ENCODE results near the gene PRKCH. TPM values are rescaled to one million over a fixed set of nuclear protein-coding genes. Genes with fewer than 3 reads are reported as not detected.

Gene PRKCH
- total RNA-seq, 1 donor: 3.3 TPM

DNA sequence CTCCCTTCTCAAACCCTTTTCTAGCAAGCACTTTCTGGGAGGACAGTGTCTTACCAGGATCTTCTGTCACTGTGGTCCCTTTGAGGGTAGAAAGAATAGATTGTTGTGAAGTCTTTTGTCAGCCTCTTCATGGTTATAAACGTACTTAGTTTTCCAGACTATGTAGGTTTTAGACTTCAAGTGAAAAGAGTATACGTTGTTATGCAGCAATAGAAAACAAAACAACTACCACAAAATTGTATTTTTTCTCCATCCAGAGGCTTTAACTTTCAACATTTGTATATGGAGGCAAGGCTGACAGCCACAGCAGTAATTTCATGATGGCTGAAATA, 23.7 kb downstream of the PRKCH start:
- TF ChIP-seq CTCF (IDR thresholded peaks at IDR 0.05; ENCODE audit: extremely low read depth, low read depth, low read length): no peak
- Histone ChIP-seq H3K4me2 (ENCODE audit: insufficient read depth, low read length) (no peak overlapping the region), H3K79me2 (ENCODE audit: insufficient read depth, low read length) (no peaks in the 10 kb centered on the region), H3K36me3 (ENCODE audit: insufficient read depth, low read length) (no peaks in the 10 kb centered on the region), H3K27me3 (ENCODE audit: insufficient read depth, low read length) (peaks cover 6% of the 10 kb centered on the region), H3K4me3 (ENCODE audit: insufficient read depth, low read length) (no peak overlapping the region), H3K27ac (ENCODE audit: low read depth, low read length) (no peak overlapping the region), H4K20me1 (ENCODE audit: insufficient read depth, low read length) (no peaks in the 10 kb centered on the region), H2AFZ (ENCODE audit: low read length) (no peak overlapping the region), H3K4me1 (ENCODE audit: insufficient read depth, low read length) (no peaks in the 10 kb centered on the region), H3K9me3 (ENCODE audit: low read depth, low read length) (no peaks in the 10 kb centered on the region)
- DNase-seq (ENCODE audit: insufficient read length, low spot score, missing footprints): no peak

DNA sequence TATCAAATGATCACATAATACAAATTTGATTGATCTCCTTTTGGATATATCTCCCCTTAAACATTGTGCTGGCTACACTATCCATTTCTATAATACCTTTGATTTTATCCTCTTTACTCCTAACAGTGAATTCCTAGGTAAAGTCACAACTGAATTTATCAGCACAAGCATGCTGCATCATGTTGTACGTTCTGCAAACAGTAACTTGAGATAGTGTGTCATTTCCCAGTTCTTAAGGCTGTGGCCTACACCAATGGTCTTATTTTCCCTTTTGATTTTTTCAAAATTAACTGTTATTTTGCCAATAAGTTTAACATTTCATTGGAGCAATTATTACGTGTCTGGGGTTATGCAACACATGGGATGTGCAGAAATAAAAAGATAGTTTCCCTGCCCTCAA, 24.8 kb downstream of the PRKCH start:
- Histone ChIP-seq H3K27me3 (ENCODE audit: insufficient read depth, low read length) (peaks cover 5% of the 10 kb centered on the region), H3K27ac (ENCODE audit: low read depth, low read length) (no peak overlapping the region), H3K9me3 (ENCODE audit: low read depth, low read length) (no peaks in the 10 kb centered on the region), H2AFZ (ENCODE audit: low read length) (no peak overlapping the region), H4K20me1 (ENCODE audit: insufficient read depth, low read length) (no peaks in the 10 kb centered on the region), H3K79me2 (ENCODE audit: insufficient read depth, low read length) (no peaks in the 10 kb centered on the region), H3K4me2 (ENCODE audit: insufficient read depth, low read length) (no peak overlapping the region), H3K4me3 (ENCODE audit: insufficient read depth, low read length) (no peak overlapping the region), H3K4me1 (ENCODE audit: insufficient read depth, low read length) (no peaks in the 10 kb centered on the region), H3K36me3 (ENCODE audit: insufficient read depth, low read length) (no peaks in the 10 kb centered on the region)
- no peak for DNase-seq (ENCODE audit: insufficient read length, low spot score, missing footprints)
- no peak for TF ChIP-seq CTCF (IDR thresholded peaks at IDR 0.05; ENCODE audit: extremely low read depth, low read depth, low read length)

- DNase-seq (ENCODE audit: insufficient read length, low spot score, missing footprints): no peak
- no peaks in the 10 kb centered on the region for H3K4me1 ChIP-seq (ENCODE audit: insufficient read depth, low read length)
Measured at GRCh38 chr14:61346793-61347192, 25.4 kb downstream of the PRKCH start.

GRCh38 chr14:61347826-61348443, 26.6 kb downstream of the PRKCH start:
- Histone ChIP-seq H3K4me1 (ENCODE audit: insufficient read depth, low read length) (no peaks in the 10 kb centered on the region), H3K79me2 (ENCODE audit: insufficient read depth, low read length) (no peaks in the 10 kb centered on the region), H3K27me3 (ENCODE audit: insufficient read depth, low read length) (peaks cover 6% of the 10 kb centered on the region)

More at GRCh38 chr14:61346793-61347192, 25.4 kb downstream of the PRKCH start:
- Histone ChIP-seq H3K27ac (ENCODE audit: low read depth, low read length) (no peak overlapping the region), H3K4me3 (ENCODE audit: insufficient read depth, low read length) (no peak overlapping the region), H3K4me2 (ENCODE audit: insufficient read depth, low read length) (no peak overlapping the region), H3K9me3 (ENCODE audit: low read depth, low read length) (no peaks in the 10 kb centered on the region), H3K27me3 (ENCODE audit: insufficient read depth, low read length) (peaks cover 6% of the 10 kb centered on the region), H3K36me3 (ENCODE audit: insufficient read depth, low read length) (no peaks in the 10 kb centered on the region), H2AFZ (ENCODE audit: low read length) (no peak overlapping the region), H4K20me1 (ENCODE audit: insufficient read depth, low read length) (no peaks in the 10 kb centered on the region), H3K79me2 (ENCODE audit: insufficient read depth, low read length) (no peaks in the 10 kb centered on the region)
- TF ChIP-seq CTCF (IDR thresholded peaks at IDR 0.05; ENCODE audit: extremely low read depth, low read depth, low read length): no peak

More at GRCh38 chr14:61347826-61348443, 26.6 kb downstream of the PRKCH start:
- no peak for TF ChIP-seq CTCF (IDR thresholded peaks at IDR 0.05; ENCODE audit: extremely low read depth, low read depth, low read length)
- Histone ChIP-seq H3K4me2 (ENCODE audit: insufficient read depth, low read length) (no peak overlapping the region), H3K4me3 (ENCODE audit: insufficient read depth, low read length) (no peak overlapping the region), H4K20me1 (ENCODE audit: insufficient read depth, low read length) (no peaks in the 10 kb centered on the region), H2AFZ (ENCODE audit: low read length) (no peak overlapping the region), H3K27ac (ENCODE audit: low read depth, low read length) (no peak overlapping the region), H3K9me3 (ENCODE audit: low read depth, low read length) (no peaks in the 10 kb centered on the region), H3K36me3 (ENCODE audit: insufficient read depth, low read length) (no peaks in the 10 kb centered on the region)
- DNase-seq (ENCODE audit: insufficient read length, low spot score, missing footprints): no peak
